Neural cell (in vitro differentiated cells): ENCODE measurements around the gene LDB2. TPM values are rescaled to one million over a fixed set of nuclear protein-coding genes. Genes with fewer than 3 reads are reported as not detected.

ENCODE experiments used
- H2AFZ ChIP-seq: fragments of 200-600, 300-800 bp; sonication (generic), shearing (Covaris generic); 2 replicates; pipeline ENCODE4 v1.6.0; 2014; ENCODE audit warnings: low read depth, mild to moderate bottlenecking, antibody characterized with exemption, low read length, moderate library complexity
- H3F3A ChIP-seq: fragments of 200-600 bp; shearing (Covaris generic); 2 replicates; pipeline ENCODE4 v1.6.1; 2016; ENCODE audit warnings: mild to moderate bottlenecking, moderate library complexity, mixed read lengths, antibody characterized with exemption, low read length; ENCODE audit not compliant: insufficient read depth, poor library complexity, severe bottlenecking
- H3K27ac ChIP-seq: fragments of 200-600, 300-800 bp; sonication (generic), shearing (Covaris generic); 2 replicates; pipeline ENCODE4 v1.5.1; 2014; ENCODE audit warnings: mild to moderate bottlenecking, low read length, moderate library complexity
- H3K27me3 ChIP-seq: fragments of 300-800, 200-600 bp; sonication (generic), shearing (Covaris generic); 2 replicates; pipeline ENCODE4 v1.6.0; 2014; ENCODE audit warnings: mild to moderate bottlenecking, low read depth, low read length, moderate library complexity; ENCODE audit not compliant: insufficient read depth
- H3K36me3 ChIP-seq: fragments of 300-800, 200-600 bp; sonication (generic), shearing (Covaris generic); 2 replicates; pipeline ENCODE4 v1.5.1; 2014; ENCODE audit warnings: mild to moderate bottlenecking, antibody characterized with exemption, low read length, moderate library complexity; ENCODE audit not compliant: insufficient read depth
- H3K4me2 ChIP-seq: fragments of 300-800, 200-600 bp; sonication (generic), shearing (Covaris generic); 2 replicates; pipeline ENCODE4 v1.6.0; 2014; ENCODE audit warnings: mild to moderate bottlenecking, low read length
- H3K4me3 ChIP-seq: fragments of 300-800, 200-600 bp; sonication (generic), shearing (Covaris generic); 2 replicates; pipeline ENCODE4 v1.5.1; 2014; ENCODE audit warnings: mild to moderate bottlenecking, low read length, moderate library complexity
- H3K79me2 ChIP-seq: fragments of 200-600 bp; shearing (Covaris generic); replicated peaks from 2 replicates; pipeline ENCODE4 v1.6.0; 2014; ENCODE audit warnings: mild to moderate bottlenecking, low read length, moderate library complexity; ENCODE audit not compliant: insufficient read depth
- H3K9ac ChIP-seq: fragments of 300-800, 200-600 bp; sonication (generic), shearing (Covaris generic); 2 replicates; pipeline ENCODE4 v1.6.1; 2016; ENCODE audit warnings: mild to moderate bottlenecking, low read length, mixed read lengths
- H3K9me2 ChIP-seq: fragments of 200-600 bp; shearing (Covaris generic); 2 replicates; pipeline ENCODE4 v1.6.1; 2016; ENCODE audit warnings: mild to moderate bottlenecking, low read length, mixed read lengths; ENCODE audit not compliant: insufficient read depth
- H3K9me3 ChIP-seq: fragments of 200-600, 300-800 bp; sonication (generic), shearing (Covaris generic); 2 replicates; pipeline ENCODE4 v1.6.1; 2016; ENCODE audit warnings: mild to moderate bottlenecking, mixed run types, low read length, moderate library complexity, mixed read lengths
- H4K20me1 ChIP-seq: fragments of 200-600 bp; shearing (Covaris generic); 2 replicates; pipeline ENCODE4 v1.6.1; 2016; ENCODE audit warnings: mild to moderate bottlenecking, mixed run types; ENCODE audit not compliant: insufficient read depth
- CTCF ChIP-seq: fragments of 450-650 bp; IDR thresholded peaks from 2 replicates; pipeline ENCODE4 v1.5.1; 2014; ENCODE audit warnings: antibody characterized with exemption, mild to moderate bottlenecking, moderate library complexity; ENCODE audit not compliant: poor library complexity, severe bottlenecking
- EP300 ChIP-seq: fragments of 450-650 bp; conservative IDR thresholded peaks from 2 replicates; pipeline ENCODE4 v1.6.1; 2014; ENCODE audit warnings: antibody characterized with exemption, mild to moderate bottlenecking, moderate library complexity; ENCODE audit not compliant: poor library complexity, severe bottlenecking
- EZH2 ChIP-seq: fragments of 200-600, 300-800 bp; shearing (Covaris generic), sonication (generic); IDR thresholded peaks from 2 replicates; pipeline ENCODE4 v1.6.1; 2014; ENCODE audit warnings: antibody characterized with exemption, low read length, borderline replicate concordance, mild to moderate bottlenecking; ENCODE audit not compliant: insufficient read depth, poor library complexity, severe bottlenecking
- MXI1 ChIP-seq: fragments of 450-650 bp; conservative IDR thresholded peaks from 2 replicates; pipeline ENCODE4 v1.6.1; 2014; ENCODE audit warnings: antibody characterized with exemption, mild to moderate bottlenecking; ENCODE audit not compliant: poor library complexity, severe bottlenecking
- POLR2AphosphoS5 ChIP-seq: IDR thresholded peaks from 2 replicates; pipeline ENCODE4 v1.6.1; 2012
- RAD21 ChIP-seq: fragments of 450-650 bp; conservative IDR thresholded peaks from 2 replicates; pipeline ENCODE4 v1.6.1; 2014; ENCODE audit warnings: antibody characterized with exemption, mild to moderate bottlenecking, moderate library complexity
- SMC3 ChIP-seq: fragments of 450-650 bp; conservative IDR thresholded peaks from 2 replicates; pipeline ENCODE4 v1.6.1; 2014; ENCODE audit warnings: antibody characterized with exemption, mild to moderate bottlenecking, moderate library complexity; ENCODE audit not compliant: poor library complexity
- TAF1 ChIP-seq: IDR thresholded peaks from 2 replicates; pipeline ENCODE4 v1.6.1; 2012; ENCODE audit warnings: low read depth
- polyA plus RNA-seq: library from polyadenylated mRNA; depleted of rRNA; stranded (reverse); fragments of >200 nt; gene quantifications from 2 replicates; pipeline ENCODE4 v1.2.3, GENCODE V29; 2014
- TF ChIP-seq, protein P1 (sequence below): IDR thresholded peaks from 2 replicates; pipeline ENCODE4 v1.6.1; 2012; ENCODE audit warnings: borderline replicate concordance

LDB2 gene
- polyA plus RNA-seq, 1 donor from 2014 or later = 58.9 TPM

- Histone ChIP-seq H3K9me2 (no peaks in the 10 kb centered on the region), H3K79me2 (no peaks in the 10 kb centered on the region), H3K27ac (no peak overlapping the region), H3K9me3 (no peaks in the 10 kb centered on the region), H3K4me3 (no peak overlapping the region), H3K4me2 (no peak overlapping the region), H2AFZ (no peak overlapping the region), H3K27me3 (no peaks in the 10 kb centered on the region), H3K36me3 (no peaks in the 10 kb centered on the region), H3K9ac (no peak overlapping the region), H3F3A (no peaks in the 10 kb centered on the region), H4K20me1 (no peaks in the 10 kb centered on the region)
- TF ChIP-seq SMC3 (no peak), CTCF (no peak), RAD21 (no peak), MXI1 (no peak)
Observed at GRCh38 chr4:16726368-16727050, 171.9 kb downstream of the LDB2 start.

- H3K9ac ChIP-seq = no peak overlapping the region
- no peaks in the 10 kb centered on the region for H3K9me3 ChIP-seq
- H3F3A ChIP-seq = no peaks in the 10 kb centered on the region
- H3K4me2 ChIP-seq = no peak overlapping the region
- no peak overlapping the region for H3K4me3 ChIP-seq
- no peak overlapping the region for H3K27ac ChIP-seq
- no peaks in the 10 kb centered on the region for H3K9me2 ChIP-seq
- TF ChIP-seq POLR2AphosphoS5 (no peak), EZH2 (no peak), MXI1 (no peak), RAD21 (no peak), CTCF (no peak), SMC3 (no peak), EP300 (no peak), TAF1 (no peak)
- TF ChIP-seq, protein P1, sequence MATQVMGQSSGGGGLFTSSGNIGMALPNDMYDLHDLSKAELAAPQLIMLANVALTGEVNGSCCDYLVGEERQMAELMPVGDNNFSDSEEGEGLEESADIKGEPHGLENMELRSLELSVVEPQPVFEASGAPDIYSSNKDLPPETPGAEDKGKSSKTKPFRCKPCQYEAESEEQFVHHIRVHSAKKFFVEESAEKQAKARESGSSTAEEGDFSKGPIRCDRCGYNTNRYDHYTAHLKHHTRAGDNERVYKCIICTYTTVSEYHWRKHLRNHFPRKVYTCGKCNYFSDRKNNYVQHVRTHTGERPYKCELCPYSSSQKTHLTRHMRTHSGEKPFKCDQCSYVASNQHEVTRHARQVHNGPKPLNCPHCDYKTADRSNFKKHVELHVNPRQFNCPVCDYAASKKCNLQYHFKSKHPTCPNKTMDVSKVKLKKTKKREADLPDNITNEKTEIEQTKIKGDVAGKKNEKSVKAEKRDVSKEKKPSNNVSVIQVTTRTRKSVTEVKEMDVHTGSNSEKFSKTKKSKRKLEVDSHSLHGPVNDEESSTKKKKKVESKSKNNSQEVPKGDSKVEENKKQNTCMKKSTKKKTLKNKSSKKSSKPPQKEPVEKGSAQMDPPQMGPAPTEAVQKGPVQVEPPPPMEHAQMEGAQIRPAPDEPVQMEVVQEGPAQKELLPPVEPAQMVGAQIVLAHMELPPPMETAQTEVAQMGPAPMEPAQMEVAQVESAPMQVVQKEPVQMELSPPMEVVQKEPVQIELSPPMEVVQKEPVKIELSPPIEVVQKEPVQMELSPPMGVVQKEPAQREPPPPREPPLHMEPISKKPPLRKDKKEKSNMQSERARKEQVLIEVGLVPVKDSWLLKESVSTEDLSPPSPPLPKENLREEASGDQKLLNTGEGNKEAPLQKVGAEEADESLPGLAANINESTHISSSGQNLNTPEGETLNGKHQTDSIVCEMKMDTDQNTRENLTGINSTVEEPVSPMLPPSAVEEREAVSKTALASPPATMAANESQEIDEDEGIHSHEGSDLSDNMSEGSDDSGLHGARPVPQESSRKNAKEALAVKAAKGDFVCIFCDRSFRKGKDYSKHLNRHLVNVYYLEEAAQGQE = no peak
- H3K36me3 ChIP-seq = no peaks in the 10 kb centered on the region
- no peak overlapping the region for H2AFZ ChIP-seq
- no peaks in the 10 kb centered on the region for H4K20me1 ChIP-seq
- H3K27me3 ChIP-seq = no peaks in the 10 kb centered on the region
- no peaks in the 10 kb centered on the region for H3K79me2 ChIP-seq
Observed at GRCh38 chr4:16725252-16725651, 173.2 kb downstream of the LDB2 start.
